BJ (cell line): ENCODE measurements around the gene STOML2. TPM values are rescaled to one million over a fixed set of nuclear protein-coding genes. Genes with fewer than 3 reads are reported as not detected.

Source experiments
- CTCF ChIA-PET: fragments of 350-600 bp; formaldehyde crosslinking; extraction: SDS; loops from one replicate; lab custom pipeline; 2021; ENCODE audit warnings: antibody characterized with exemption, inconsistent platforms; lab: Yijun Ruan, JAX
- POLR2A ChIA-PET: fragments of 300-600 bp; sonication (Branson Sonifier 250); formaldehyde crosslinking; extraction: SDS; loops from one replicate; lab custom pipeline; 2021; ENCODE audit warnings: antibody characterized with exemption; lab: Charles Lee
- DNase-seq: peaks from one replicate; pipeline ENCODE4 v3.0.0-alpha.2; 2011; ENCODE audit warnings: low read depth
- H3K27me3 ChIP-seq: 2 replicates; pipeline ENCODE4 v1.6.0; 2011; ENCODE audit warnings: low read length; ENCODE audit not compliant: control insufficient read depth, insufficient read depth
- H3K36me3 ChIP-seq: 2 replicates; pipeline ENCODE4 v1.5.1; 2011; ENCODE audit warnings: low read length; ENCODE audit not compliant: control insufficient read depth, insufficient read depth
- H3K4me3 ChIP-seq: 2 replicates; pipeline ENCODE4 v1.5.1; 2011; ENCODE audit warnings: low read depth, mild to moderate bottlenecking, control low read depth, low read length
- CTCF ChIP-seq: IDR thresholded peaks from 2 replicates; pipeline ENCODE4 v1.5.1; 2011; ENCODE audit warnings: low read depth, mild to moderate bottlenecking, control low read depth, inconsistent platforms, low read length, moderate library complexity; ENCODE audit not compliant: insufficient read depth
- polyA plus RNA-seq: library from polyadenylated mRNA; depleted of rRNA; stranded (reverse); fragments of >200 nt; gene quantifications from 2 replicates; pipeline ENCODE4 v1.2.3, GENCODE V29; 2011

The STOML2 gene
- polyA plus RNA-seq, 1 experiment: 170 TPM

- POLR2A ChIA-PET: no interaction called here
- Histone ChIP-seq H3K36me3 (no peaks in the 10 kb centered on the region), H3K4me3 (no peak overlapping the region), H3K27me3 (no peaks in the 10 kb centered on the region)
- TF ChIP-seq CTCF: no peak
- DNase-seq: no peak
- CTCF ChIA-PET: interaction anchor here (0.6 to 8.1 kb wide), 2 partner anchors 18 to 526 kb away, joined by 3 to 59 read pairs; partner anchors contain the start of gene PIGO
These were observed 26.1 kb downstream of the STOML2 start for GRCh38 chr9:35076848-35077247.

GRCh38 chr9:35075358-35075757, 27.6 kb downstream of the STOML2 start:
- TF ChIP-seq CTCF: no peak
- POLR2A ChIA-PET: no interaction called here
- Histone ChIP-seq H3K4me3 (no peak overlapping the region), H3K36me3 (no peaks in the 10 kb centered on the region), H3K27me3 (no peaks in the 10 kb centered on the region)
- CTCF ChIA-PET: no interaction called here
- no peak for DNase-seq

GRCh38 chr9:35074791-35075190, 28.1 kb downstream of the STOML2 start:
- no peak for DNase-seq
- Histone ChIP-seq H3K4me3 (no peak overlapping the region), H3K27me3 (no peaks in the 10 kb centered on the region), H3K36me3 (no peaks in the 10 kb centered on the region)
- ChIA-PET POLR2A (no interaction called here), CTCF (no interaction called here)
- no peak for TF ChIP-seq CTCF

- ChIA-PET CTCF (no interaction called here), POLR2A (no interaction called here)
- DNase-seq: no peak
- Histone ChIP-seq H3K4me3 (no peak overlapping the region), H3K36me3 (no peaks in the 10 kb centered on the region), H3K27me3 (no peaks in the 10 kb centered on the region)
- TF ChIP-seq CTCF: no peak
These were observed 28.8 kb downstream of the STOML2 start for GRCh38 chr9:35074141-35074540.

- Histone ChIP-seq H3K36me3 (no peaks in the 10 kb centered on the region), H3K4me3 (no peak overlapping the region), H3K27me3 (no peaks in the 10 kb centered on the region)
- ChIA-PET POLR2A (no interaction called here), CTCF (no interaction called here)
- TF ChIP-seq CTCF: no peak
- no peak for DNase-seq
These were observed 29.7 kb downstream of the STOML2 start for GRCh38 chr9:35073279-35073612.
